GM21737 (cell line): ENCODE results near the gene GSG1L.
"Not testable (repeated sequence)": the region's sequence is repeated elsewhere in the genome, so short reads cannot be mapped to it uniquely, and the experiment has no call there.

Experiments
- ATAC-seq: cut with Tn5 transposase; IDR thresholded peaks from one replicate; pipeline ENCODE4 v1.9.1; 2021; ENCODE audit warnings: mild to moderate bottlenecking, moderate library complexity; ENCODE audit not compliant: unreplicated experiment

Gene GSG1L

DNA sequence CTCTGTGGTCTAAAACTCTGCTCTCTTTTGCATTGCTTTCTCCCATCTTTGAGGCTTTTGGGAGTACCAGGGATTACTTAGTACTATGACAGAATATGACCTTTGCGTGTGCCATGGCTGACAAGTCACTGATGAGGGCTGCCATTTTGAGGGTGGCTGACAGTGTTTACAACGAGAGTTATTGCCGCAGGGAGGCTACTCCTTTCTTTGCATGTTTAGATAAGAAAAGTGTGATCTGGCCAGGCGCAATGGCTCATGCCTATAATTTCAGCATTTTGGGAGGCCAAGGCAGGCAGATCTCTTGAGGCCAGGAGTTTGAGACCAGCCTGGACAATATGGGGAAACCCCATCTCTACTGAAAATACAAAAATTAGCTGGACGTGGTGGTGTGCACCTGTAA is 77.5 kb downstream of the GSG1L start:
- ATAC-seq: no peak

GRCh38 chr16:27984121-27984520 is 79.4 kb downstream of the GSG1L start:
- no peak for ATAC-seq

DNA sequence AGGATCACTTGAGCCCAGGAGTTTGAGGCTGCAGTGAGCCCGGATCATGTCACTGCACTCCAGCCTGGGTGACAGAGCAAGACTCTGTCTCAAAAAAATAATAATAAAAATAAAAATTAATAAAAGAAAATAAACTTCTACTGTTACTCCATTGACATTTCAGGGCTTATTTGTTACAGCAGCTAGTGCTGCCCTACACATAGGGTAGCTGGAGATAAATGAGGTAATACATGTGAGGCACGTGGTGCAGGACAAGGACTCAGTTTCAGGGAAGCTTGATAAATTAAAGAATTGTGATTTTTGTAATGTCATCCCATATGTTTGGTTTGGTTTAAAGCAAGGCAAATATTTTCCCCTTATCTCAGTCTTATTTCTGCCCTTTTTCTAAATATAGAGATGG is 80.3 kb downstream of the GSG1L start:
- ATAC-seq: no peak

GRCh38 chr16:27982184-27982583 is 81.3 kb downstream of the GSG1L start:
- no peak for ATAC-seq

DNA sequence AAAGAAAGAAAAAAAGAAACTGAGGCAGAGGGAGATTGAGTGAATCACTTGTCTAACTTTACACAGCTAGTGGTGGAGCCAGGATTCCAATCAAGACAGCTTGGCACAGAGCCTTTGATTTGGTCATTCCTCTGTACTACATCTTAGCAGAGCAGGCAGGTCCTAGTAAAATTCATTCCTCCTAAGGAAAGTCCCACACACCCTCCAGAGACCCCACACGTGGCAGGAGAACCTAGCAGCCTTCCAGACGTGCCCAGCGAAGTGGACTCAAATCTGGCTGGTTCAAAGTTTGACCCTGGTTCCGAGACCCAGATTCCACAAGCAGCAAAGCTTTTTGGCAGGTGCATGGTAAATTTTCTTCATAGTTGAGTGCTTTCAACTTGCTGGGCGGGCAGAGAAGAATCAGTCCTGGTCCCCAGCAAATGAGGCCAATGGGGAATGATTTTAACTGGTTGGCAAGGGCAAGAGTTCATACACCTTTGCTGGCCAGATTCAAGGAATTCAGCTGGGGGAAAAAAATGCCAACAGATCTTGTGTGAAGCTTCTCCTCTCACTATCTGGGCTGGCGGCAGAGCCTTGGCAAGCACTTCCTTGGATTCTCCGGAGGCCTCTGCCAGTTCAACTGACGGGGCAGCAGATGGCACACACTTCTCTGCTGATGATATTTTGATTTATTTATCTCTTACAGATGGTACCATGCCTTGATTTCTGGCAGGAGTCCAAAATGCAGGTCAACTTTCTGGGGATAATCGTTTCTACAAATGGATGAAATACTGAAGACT is 82.4 kb downstream of the GSG1L start:
- ATAC-seq: no peak

DNA sequence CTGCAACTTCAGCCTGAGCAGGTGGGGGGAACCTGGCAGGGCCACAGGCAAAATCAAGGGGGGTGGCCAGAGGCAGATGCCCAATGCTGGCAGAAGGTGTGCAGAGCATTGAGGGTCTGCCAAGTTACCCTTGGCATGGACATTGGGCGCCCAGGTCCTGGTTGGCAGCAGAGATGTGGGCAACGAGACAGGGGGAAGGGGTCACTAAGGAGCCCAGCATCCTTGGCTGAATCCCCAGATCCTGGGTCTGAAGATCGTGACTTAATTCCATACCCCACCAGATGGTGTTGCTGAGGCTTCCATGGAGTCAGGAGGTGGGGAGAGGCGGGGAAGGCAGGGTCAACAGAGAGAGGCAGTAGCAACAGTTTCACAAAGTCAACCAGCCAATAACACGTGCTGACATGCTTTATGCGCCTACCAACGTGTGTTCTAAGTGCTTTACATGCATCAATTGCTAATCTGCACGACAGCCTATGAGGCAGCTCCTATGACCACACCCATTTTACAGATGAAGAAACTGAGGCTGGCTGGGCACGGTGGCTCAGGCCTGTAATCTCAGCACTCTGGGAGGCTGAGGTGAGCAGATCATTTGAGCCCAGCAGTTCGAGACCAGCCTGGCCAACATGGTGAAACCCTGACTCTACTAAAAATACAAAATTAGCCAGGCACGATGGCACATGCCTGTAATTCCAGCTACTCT is 83.3 kb downstream of the GSG1L start:
- ATAC-seq: no peak

GRCh38 chr16:27979668-27980067 is 83.8 kb downstream of the GSG1L start:
- ATAC-seq: not testable (repeated sequence)

GRCh38 chr16:27978876-27979275 is 84.6 kb downstream of the GSG1L start:
- no peak for ATAC-seq

GRCh38 chr16:27977966-27978365 is 85.5 kb downstream of the GSG1L start:
- ATAC-seq: no peak

DNA sequence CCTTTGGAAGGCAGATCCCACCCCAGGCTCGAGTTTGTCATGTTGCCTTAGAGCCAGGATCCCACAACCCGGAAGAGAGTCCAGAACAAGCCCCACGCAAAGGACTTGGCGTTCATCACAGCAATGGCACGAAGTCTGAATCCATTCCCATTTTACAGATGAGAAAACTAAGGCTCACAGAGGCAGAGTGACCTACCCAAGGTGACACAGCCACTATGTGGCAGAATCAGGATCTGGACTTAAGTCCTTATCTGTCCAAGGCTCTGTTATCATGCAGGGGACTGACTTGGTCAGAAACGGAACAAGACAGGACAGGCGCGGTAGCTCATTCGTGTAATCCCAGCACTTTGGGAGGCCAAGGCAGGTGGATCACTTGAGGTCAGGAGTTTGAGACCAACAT is 86.5 kb downstream of the GSG1L start:
- no peak for ATAC-seq

DNA sequence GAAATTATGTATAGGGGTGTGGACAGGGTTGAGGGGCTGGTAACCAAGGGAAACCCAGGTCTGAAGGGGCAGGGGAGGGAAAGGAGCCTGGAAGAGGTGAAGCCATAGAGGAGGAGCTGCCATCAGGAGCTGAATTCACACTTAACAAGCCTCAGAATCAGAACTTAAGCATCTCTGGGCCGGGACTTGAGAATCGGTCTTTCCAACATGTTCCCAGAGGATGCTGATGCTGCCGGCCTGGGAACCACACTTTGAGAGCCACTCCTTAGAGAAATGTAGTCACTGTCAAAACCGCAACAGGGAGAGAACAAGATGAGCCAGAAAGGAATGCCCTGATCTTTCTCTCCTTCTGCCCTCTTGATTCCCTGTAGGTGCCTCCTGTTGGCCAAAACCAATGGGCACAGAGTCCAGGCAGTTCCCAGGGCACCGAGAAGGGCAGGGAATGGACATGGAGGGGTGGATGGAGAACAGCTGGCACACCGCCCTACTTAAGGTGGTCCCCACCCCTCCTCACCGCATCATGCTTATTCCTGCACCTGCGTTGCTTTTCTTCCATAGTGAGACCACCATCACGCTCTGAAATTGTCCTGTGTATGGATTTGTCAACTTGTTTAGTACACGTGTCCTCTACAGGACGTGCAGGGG is 88.5 kb downstream of the GSG1L start:
- ATAC-seq: no peak

GRCh38 chr16:27973678-27974077 is 89.8 kb downstream of the GSG1L start:
- ATAC-seq: no peak

DNA sequence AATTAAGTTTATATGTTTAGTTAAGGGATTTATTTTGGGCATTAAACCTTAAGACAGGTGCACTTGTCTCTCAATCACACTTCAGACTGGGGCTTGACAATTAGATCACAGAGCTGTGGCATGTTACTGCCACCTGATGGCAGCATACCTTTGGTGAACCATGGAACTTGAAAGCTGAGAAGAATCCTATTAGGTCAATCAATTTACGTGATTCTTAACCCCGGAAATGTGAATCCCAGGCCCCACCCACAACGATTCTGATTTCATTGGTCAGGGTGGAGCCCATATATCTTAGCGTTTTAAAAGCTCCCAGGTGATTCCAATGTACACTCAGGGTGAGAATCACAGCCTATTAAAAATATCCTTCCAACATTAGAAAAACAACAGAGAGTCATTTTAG is 91.0 kb downstream of the GSG1L start:
- no peak for ATAC-seq

DNA sequence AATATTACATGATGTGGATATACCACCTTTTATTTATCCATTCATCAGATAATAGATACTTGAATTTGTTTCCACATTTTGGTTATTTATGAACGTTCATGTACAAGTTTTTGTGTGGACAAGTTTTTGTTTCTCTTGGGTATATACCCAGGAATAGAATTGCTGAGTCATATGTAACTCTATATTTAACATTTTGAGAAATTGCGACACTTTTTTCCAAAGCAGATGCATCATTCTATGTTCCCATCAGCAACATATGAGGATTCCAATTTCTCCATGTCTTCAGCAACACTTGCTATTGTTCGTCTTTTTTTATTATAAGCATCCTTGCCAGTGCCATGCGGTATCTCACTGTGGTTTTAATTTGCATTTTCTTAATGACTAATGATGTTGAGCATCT is 93.9 kb downstream of the GSG1L start:
- ATAC-seq: no peak

GRCh38 chr16:27967169-27967568 is 96.3 kb downstream of the GSG1L start:
- no peak for ATAC-seq

- no peak for ATAC-seq
Observed at GRCh38 chr16:27966756-27967155, 96.8 kb downstream of the GSG1L start.

DNA sequence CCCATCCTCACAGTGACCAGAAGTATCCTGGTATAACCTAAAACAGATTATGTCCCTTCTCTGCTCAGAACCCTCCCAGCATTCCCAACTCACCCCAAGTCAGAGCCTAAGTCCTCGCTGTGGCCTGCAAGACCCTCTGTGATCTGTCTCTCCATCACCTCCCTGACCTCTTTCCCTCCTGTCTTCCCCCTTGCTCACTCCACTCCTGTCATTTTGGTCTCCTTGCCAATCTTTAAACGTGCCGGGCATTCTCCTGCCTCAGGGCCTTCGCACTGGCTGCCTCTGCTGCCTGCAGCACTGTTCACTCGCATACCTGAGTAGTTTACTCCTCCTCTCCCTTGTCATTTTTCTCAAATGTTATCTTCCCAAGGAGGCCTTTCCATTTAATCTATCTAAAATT is 97.7 kb downstream of the GSG1L start:
- ATAC-seq: no peak

DNA sequence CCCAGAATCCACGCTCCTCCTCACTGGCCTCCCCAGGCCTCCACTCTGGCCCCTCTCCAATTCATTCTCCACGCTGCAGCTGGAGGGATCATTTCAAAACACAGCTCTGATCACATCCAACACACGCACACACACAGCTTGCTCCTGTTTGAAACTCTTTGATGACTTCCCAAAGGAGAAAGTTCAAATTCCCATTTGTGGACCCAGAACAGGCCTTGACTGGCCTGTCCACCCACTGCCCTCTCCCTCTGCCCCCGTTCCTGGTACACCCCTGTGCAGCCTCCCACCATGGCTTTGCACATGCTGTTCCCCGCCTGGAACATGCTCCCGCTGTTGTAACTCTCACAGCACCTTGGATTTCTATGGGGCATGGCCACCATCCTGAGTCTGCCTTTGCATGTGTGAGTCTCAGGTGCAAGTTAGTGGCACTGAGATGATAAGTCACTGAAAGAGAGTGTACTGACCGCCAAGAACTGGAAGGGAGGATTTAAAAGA is 100.0 kb downstream of the GSG1L start:
- no peak for ATAC-seq

DNA sequence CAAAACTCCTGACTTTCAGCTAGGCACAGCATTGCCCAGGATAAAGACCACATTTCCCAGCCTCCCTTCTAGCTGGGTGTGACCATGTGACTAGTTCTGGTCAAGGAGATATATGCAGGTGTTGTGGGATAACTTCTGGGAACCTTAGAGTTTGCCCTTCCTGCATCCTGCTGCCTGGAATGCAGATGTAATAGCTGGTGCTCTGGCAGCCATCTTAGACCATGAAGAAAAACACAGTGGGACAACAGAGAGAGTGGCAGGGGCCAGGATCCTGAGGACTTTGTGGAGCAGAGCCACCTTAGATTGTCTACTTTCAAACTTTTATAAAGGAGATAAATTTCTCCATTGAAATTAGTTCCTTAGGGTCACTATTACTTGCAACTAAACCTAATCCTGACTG is 101.3 kb downstream of the GSG1L start:
- no peak for ATAC-seq

DNA sequence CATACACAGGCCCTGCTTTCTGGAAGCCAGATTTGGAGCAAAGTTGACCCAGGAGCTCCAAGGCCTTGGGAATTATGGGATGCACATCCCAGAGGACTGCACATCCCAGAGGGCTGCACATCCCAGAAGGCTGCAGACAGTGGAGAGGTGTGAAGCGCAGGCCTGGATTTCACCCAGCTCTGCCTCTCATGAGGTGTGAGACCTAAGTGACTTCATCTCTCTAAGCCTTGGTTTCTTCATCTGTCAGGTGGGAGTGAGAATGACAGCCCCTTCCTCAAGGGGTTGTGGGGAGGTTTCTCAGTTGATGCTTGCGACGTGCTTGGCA is 102.3 kb downstream of the GSG1L start:
- ATAC-seq: no peak

DNA sequence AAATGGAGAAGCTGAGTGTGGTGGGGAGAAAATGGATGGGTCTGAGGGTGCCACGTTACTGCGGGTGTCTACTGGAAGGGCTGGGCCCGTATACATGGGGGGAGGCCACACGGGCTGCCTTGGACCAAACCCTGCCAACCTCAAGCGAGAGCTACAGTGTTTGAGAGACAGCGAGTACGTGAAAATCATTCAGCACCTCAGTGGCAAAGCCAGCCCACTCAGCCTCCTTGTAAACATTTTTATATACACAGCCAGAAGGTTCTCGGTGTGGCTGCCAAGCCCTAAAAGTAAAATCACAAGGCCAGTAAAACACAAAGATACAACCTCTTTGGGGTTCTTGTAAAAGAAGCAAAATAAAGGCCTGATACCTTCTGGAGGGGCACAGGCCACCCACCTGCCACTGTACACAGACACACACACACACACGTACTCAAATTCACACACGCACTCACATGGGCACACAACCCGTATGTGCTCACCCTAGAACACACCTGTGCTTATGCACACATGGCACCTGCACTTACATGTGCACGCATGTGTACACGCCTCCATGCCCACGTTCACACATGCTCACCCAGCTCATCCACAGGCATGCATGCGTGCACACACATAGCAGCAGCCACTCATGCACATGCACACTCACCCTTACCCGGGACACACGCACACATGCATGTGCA is 102.8 kb downstream of the GSG1L start:
- no peak for ATAC-seq
